MCF 10A (cell line): ENCODE results near the gene TAAR6. TPM values are rescaled to one million over a fixed set of nuclear protein-coding genes. Genes with fewer than 3 reads are reported as not detected.

ENCODE experiments used
- BruUV-seq: library from RNA; stranded (reverse); fragments of 400-500 nt; replicated peaks from 2 replicates; lab custom pipeline; 2021; lab: Mats Ljungman, UMichigan
- CTCF ChIA-PET: fragments of 300-600 bp; sonication (Branson Sonifier 250); formaldehyde crosslinking; extraction: SDS; loops from one replicate; lab custom pipeline; 2021; ENCODE audit warnings: antibody characterized with exemption, inconsistent platforms; lab: Yijun Ruan, JAX
- POLR2A ChIA-PET: fragments of 300-600, 350-650 bp; sonication (Branson Sonifier 250); formaldehyde crosslinking; extraction: SDS; loops from one replicate; lab custom pipeline; 2020; ENCODE audit warnings: antibody characterized with exemption, inconsistent platforms; lab: Yijun Ruan, JAX
- DNase-seq: peaks from one replicate; pipeline ENCODE4 v3.0.0-alpha.2; 2018; ENCODE audit not compliant: unreplicated experiment
- H3K27ac Mint-ChIP-seq: one replicate; pipeline ENCODE4 v1.8.0; 2022; ENCODE audit warnings: mild to moderate bottlenecking, low read depth, mixed read lengths; ENCODE audit not compliant: unreplicated experiment
- H3K27me3 Mint-ChIP-seq: one replicate; pipeline ENCODE4 v1.8.0; 2022; ENCODE audit warnings: mixed read lengths; ENCODE audit not compliant: insufficient read depth, unreplicated experiment
- H3K36me3 Mint-ChIP-seq: one replicate; pipeline ENCODE4 v1.8.0; 2022; ENCODE audit warnings: mild to moderate bottlenecking, moderate library complexity, mixed read lengths; ENCODE audit not compliant: insufficient read depth, unreplicated experiment
- H3K4me1 Mint-ChIP-seq: one replicate; pipeline ENCODE4 v1.8.0; 2022; ENCODE audit warnings: mixed read lengths; ENCODE audit not compliant: insufficient read depth, unreplicated experiment
- H3K4me3 Mint-ChIP-seq: one replicate; pipeline ENCODE4 v1.8.0; 2022; ENCODE audit warnings: mild to moderate bottlenecking, moderate library complexity, mixed read lengths; ENCODE audit not compliant: unreplicated experiment
- H3K9me3 Mint-ChIP-seq: one replicate; pipeline ENCODE4 v1.8.0; 2022; ENCODE audit warnings: mixed read lengths; ENCODE audit not compliant: unreplicated experiment
- CTCF ChIP-seq: fragments of 200-600 bp; IDR thresholded peaks from one replicate; pipeline ENCODE4 v1.8.0; 2022; ENCODE audit warnings: antibody characterized with exemption, mild to moderate bottlenecking; ENCODE audit not compliant: unreplicated experiment
- intact Hi-C: fragments of 100-400 bp; cut with micrococcal nuclease; formaldehyde crosslinking; loops from 2 replicates; pipeline ENCODE4 v1.14.1; 2022
- total RNA-seq: library from RNA; stranded (reverse); gene quantifications from 2 replicates; pipeline ENCODE4 v1.2.3, GENCODE V29; 2022

The TAAR6 gene
- total RNA-seq, 1 experiment from 2014 or later, result not detected

GRCh38 chr6:132587424-132587823 lies 17.3 kb downstream of the TAAR6 start:
- intact Hi-C loops, result no loop called here
- no peak for DNase-seq
- no TSS peak for BruUV-seq
- ChIA-PET CTCF (no interaction called here), POLR2A (no interaction called here)
- H3K36me3 Mint-ChIP-seq, result no peaks in the 10 kb centered on the region
- H3K9me3 Mint-ChIP-seq, result no peaks in the 10 kb centered on the region
- TF ChIP-seq CTCF, result no peak
- peaks cover 89% of the 10 kb centered on the region for H3K27me3 Mint-ChIP-seq
- no peak overlapping the region for H3K4me3 Mint-ChIP-seq
- H3K27ac Mint-ChIP-seq, result no peak overlapping the region
- H3K4me1 Mint-ChIP-seq, result no peaks in the 10 kb centered on the region

- intact Hi-C loops, result no loop called here
- no peak for DNase-seq
- H3K9me3 Mint-ChIP-seq, result no peaks in the 10 kb centered on the region
- H3K27me3 Mint-ChIP-seq, result peaks cover 75% of the 10 kb centered on the region
- no peaks in the 10 kb centered on the region for H3K36me3 Mint-ChIP-seq
- CTCF ChIA-PET, result interaction anchor here (1.0 to 1.1 kb wide), 2 partner anchors 10 to 56 kb away, joined by 3 to 4 read pairs; no protein-coding TSS in a partner anchor
- no peak within 1 kb of the TSS for H3K4me3 Mint-ChIP-seq
- H3K4me1 Mint-ChIP-seq, result no peaks in the 10 kb centered on the region
- BruUV-seq, result no TSS peak
- POLR2A ChIA-PET, result no interaction called here
- no peak for TF ChIP-seq CTCF
- no peak within 1 kb of the TSS for H3K27ac Mint-ChIP-seq
These were observed 19.3 kb downstream of the TAAR6 start, which contains the start of gene TAAR5 for GRCh38 chr6:132589454-132589853. Gene TAAR5, minus strand, starts transcription at chr6:132589741. Its CDS starts 55 bp downstream, at chr6:132589686.

- CTCF ChIA-PET, result interaction anchor here (0.6 kb wide), 1 partner anchor 376 kb away, joined by 3 read pairs; no protein-coding TSS in a partner anchor
- peaks cover 75% of the 10 kb centered on the region for H3K27me3 Mint-ChIP-seq
These were observed 20.2 kb downstream of the TAAR6 start for GRCh38 chr6:132590362-132590761.

GRCh38 chr6:132592855-132593254 lies 22.7 kb downstream of the TAAR6 start:
- H3K4me1 Mint-ChIP-seq, result no peaks in the 10 kb centered on the region
- POLR2A ChIA-PET, result no interaction called here
- intact Hi-C loops, result no loop called here
- no peak for TF ChIP-seq CTCF
- no TSS peak for BruUV-seq
- no peaks in the 10 kb centered on the region for H3K9me3 Mint-ChIP-seq
- CTCF ChIA-PET, result no interaction called here
- H3K36me3 Mint-ChIP-seq, result no peaks in the 10 kb centered on the region
- no peak for DNase-seq
- no peak overlapping the region for H3K27ac Mint-ChIP-seq
- H3K4me3 Mint-ChIP-seq, result no peak overlapping the region
- H3K27me3 Mint-ChIP-seq, result peaks cover 77% of the 10 kb centered on the region

More at GRCh38 chr6:132590362-132590761, 20.2 kb downstream of the TAAR6 start:
- no peaks in the 10 kb centered on the region for H3K9me3 Mint-ChIP-seq
- H3K36me3 Mint-ChIP-seq, result no peaks in the 10 kb centered on the region
- intact Hi-C loops, result no loop called here
- H3K4me3 Mint-ChIP-seq, result no peak overlapping the region
- no peaks in the 10 kb centered on the region for H3K4me1 Mint-ChIP-seq
- no peak overlapping the region for H3K27ac Mint-ChIP-seq
- POLR2A ChIA-PET, result no interaction called here
- no TSS peak for BruUV-seq
- no peak for TF ChIP-seq CTCF
- no peak for DNase-seq
